ENCODE measurements around the gene GALM. TPM values are rescaled to one million over a fixed set of nuclear protein-coding genes. Genes with fewer than 3 reads are reported as not detected.

GALM gene
- total RNA-seq, 1 donor from 2014 or later = 17.6 TPM

DNA sequence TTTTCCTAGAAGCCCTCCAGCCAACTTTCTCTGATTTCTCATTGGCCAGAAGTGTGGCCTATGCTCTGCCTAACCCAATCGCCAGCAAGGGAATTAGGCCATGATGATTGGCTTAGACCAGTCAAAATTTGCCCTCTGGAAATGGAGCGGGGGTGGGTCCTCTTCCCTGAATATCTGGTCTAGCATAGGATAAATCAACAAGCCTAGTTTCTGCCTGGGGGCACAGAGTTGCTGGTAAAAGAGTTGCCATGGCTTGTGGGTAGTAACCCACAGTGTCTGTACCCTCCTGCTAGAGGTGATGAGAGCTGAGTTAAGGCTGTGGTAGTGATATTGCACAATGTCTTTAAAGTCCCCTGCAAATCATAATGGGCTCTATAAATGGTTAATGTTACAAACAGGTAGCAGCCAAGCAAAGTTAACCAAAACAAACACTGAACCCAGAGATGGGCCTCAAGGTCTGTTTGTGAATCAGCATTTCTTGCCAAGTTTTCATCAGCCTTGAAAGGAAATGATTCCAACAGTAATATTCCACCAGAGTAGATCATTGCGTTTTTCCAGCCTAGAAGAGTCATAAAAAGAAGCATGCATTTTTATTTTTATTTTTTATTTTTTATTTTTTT, 19.3 kb downstream of the GALM start:
- DNase-seq (ENCODE audit: low spot score in 2 of 2, unreplicated experiment in 2 of 2) = no peak

GRCh38 chr2:38690499-38691420, 24.8 kb downstream of the GALM start:
- DNase-seq (ENCODE audit: low spot score in 2 of 2, unreplicated experiment in 2 of 2) = no peak
- no peaks in the 10 kb centered on the region for H3K9me3 Mint-ChIP-seq
- H3K36me3 Mint-ChIP-seq = peaks cover 11% of the 10 kb centered on the region
- H3K4me1 Mint-ChIP-seq = peaks cover 36% of the 10 kb centered on the region
- peak overlapping the region; percentile 92 for H3K27ac Mint-ChIP-seq
- TF ChIP-seq, protein P1, sequence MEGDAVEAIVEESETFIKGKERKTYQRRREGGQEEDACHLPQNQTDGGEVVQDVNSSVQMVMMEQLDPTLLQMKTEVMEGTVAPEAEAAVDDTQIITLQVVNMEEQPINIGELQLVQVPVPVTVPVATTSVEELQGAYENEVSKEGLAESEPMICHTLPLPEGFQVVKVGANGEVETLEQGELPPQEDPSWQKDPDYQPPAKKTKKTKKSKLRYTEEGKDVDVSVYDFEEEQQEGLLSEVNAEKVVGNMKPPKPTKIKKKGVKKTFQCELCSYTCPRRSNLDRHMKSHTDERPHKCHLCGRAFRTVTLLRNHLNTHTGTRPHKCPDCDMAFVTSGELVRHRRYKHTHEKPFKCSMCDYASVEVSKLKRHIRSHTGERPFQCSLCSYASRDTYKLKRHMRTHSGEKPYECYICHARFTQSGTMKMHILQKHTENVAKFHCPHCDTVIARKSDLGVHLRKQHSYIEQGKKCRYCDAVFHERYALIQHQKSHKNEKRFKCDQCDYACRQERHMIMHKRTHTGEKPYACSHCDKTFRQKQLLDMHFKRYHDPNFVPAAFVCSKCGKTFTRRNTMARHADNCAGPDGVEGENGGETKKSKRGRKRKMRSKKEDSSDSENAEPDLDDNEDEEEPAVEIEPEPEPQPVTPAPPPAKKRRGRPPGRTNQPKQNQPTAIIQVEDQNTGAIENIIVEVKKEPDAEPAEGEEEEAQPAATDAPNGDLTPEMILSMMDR (IDR thresholded peaks at IDR 0.05; ENCODE audit: unreplicated experiment) = no peak
- no peak overlapping the region for H3K4me3 Mint-ChIP-seq
- no peaks in the 10 kb centered on the region for H3K27me3 Mint-ChIP-seq (ENCODE audit: low read depth)

More for the DNA sequence above, 19.3 kb downstream of the GALM start:
- H3K4me3 Mint-ChIP-seq = no peak overlapping the region
- H3K36me3 Mint-ChIP-seq = peaks cover 43% of the 10 kb centered on the region
- peaks cover 3% of the 10 kb centered on the region for H3K9me3 Mint-ChIP-seq
- TF ChIP-seq, protein P1 (IDR thresholded peaks at IDR 0.05; ENCODE audit: unreplicated experiment) = no peak
- no peak overlapping the region for H3K27ac Mint-ChIP-seq
- no peaks in the 10 kb centered on the region for H3K27me3 Mint-ChIP-seq (ENCODE audit: low read depth)
- H3K4me1 Mint-ChIP-seq = peaks cover 8% of the 10 kb centered on the region

DNA sequence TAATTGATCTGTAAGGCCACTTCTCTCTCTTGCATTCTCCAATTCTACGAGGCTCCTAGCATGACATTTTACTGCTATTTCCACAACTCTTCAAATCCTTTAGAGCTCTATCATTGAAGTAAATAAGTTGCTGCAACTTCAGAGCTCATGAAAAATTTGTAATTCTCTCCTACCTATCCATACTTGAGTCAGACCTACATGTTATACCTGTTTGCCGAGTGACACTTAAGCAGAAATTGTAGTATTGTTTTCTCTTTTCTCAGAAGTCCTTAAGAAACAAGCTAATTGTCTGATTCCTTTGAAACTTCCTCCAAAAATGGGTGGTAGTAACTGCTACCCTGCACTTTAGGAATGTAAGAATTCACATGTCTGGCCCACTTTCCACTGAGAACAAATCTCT, 26.1 kb downstream of the GALM start:
- Mint-ChIP-seq H3K27me3 (ENCODE audit: low read depth) (no peaks in the 10 kb centered on the region), H3K4me3 (no peak overlapping the region), H3K36me3 (peaks cover 5% of the 10 kb centered on the region), H3K9me3 (no peaks in the 10 kb centered on the region), H3K4me1 (peaks cover 41% of the 10 kb centered on the region), H3K27ac (peak overlapping the region; percentile 67)
- DNase-seq (ENCODE audit: low spot score in 2 of 2, unreplicated experiment in 2 of 2) = no peak
- TF ChIP-seq, protein P1 (IDR thresholded peaks at IDR 0.05; ENCODE audit: unreplicated experiment) = no peak

- DNase-seq (ENCODE audit: low spot score in 2 of 2, unreplicated experiment in 2 of 2) = no peak
Observed at GRCh38 chr2:38692636-38693318, 26.9 kb downstream of the GALM start.

More at GRCh38 chr2:38692636-38693318, 26.9 kb downstream of the GALM start:
- H3K27ac Mint-ChIP-seq = peak overlapping the region; percentile 67
- no peak overlapping the region for H3K4me3 Mint-ChIP-seq
- H3K36me3 Mint-ChIP-seq = peaks cover 5% of the 10 kb centered on the region
- TF ChIP-seq, protein P1 (IDR thresholded peaks at IDR 0.05; ENCODE audit: unreplicated experiment) = no peak
- H3K4me1 Mint-ChIP-seq = peaks cover 47% of the 10 kb centered on the region
- H3K9me3 Mint-ChIP-seq = no peaks in the 10 kb centered on the region
- no peaks in the 10 kb centered on the region for H3K27me3 Mint-ChIP-seq (ENCODE audit: low read depth)

All from mesothelial cell of epicardium (in vitro differentiated cells).